HG03378 (cell line): ENCODE data around the gene NPEPPS.
"Not testable (repeated sequence)": the region's sequence is repeated elsewhere in the genome, so short reads cannot be mapped to it uniquely, and the experiment has no call there.

Source experiments
- ATAC-seq: cut with Tn5 transposase; IDR thresholded peaks from one replicate; pipeline ENCODE4 v1.9.1; 2021; ENCODE audit warnings: mild to moderate bottlenecking, moderate library complexity; ENCODE audit not compliant: unreplicated experiment

Gene NPEPPS

GRCh38 chr17:47530557-47531232, at the start of gene NPEPPS:
NPEPPS (plus strand) TSS chr17:47531108; CDS start chr17:47531301, 193 bp downstream.
- ATAC-seq: not testable (repeated sequence)

GRCh38 chr17:47491841-47492212, 39.1 kb upstream of the NPEPPS start:
- ATAC-seq: not testable (repeated sequence)

- not testable (repeated sequence) for ATAC-seq
Measured at GRCh38 chr17:47499074-47499473, 31.8 kb upstream of the NPEPPS start.

- not testable (repeated sequence) for ATAC-seq
Measured at GRCh38 chr17:47499494-47499893, 31.4 kb upstream of the NPEPPS start.

GRCh38 chr17:47500620-47501019, 30.3 kb upstream of the NPEPPS start:
- ATAC-seq: not testable (repeated sequence)

- not testable (repeated sequence) for ATAC-seq
Measured at GRCh38 chr17:47502122-47502731, 28.7 kb upstream of the NPEPPS start.

- not testable (repeated sequence) for ATAC-seq
Measured at GRCh38 chr17:47502776-47503455, 28.0 kb upstream of the NPEPPS start.

- not testable (repeated sequence) for ATAC-seq
Measured at GRCh38 chr17:47511701-47512146, 19.2 kb upstream of the NPEPPS start.

GRCh38 chr17:47513301-47513700, 17.6 kb upstream of the NPEPPS start:
- not testable (repeated sequence) for ATAC-seq

- not testable (repeated sequence) for ATAC-seq
Measured at GRCh38 chr17:47518880-47519279, 12.0 kb upstream of the NPEPPS start.

- not testable (repeated sequence) for ATAC-seq
Measured at GRCh38 chr17:47519365-47519764, 11.5 kb upstream of the NPEPPS start.

GRCh38 chr17:47520279-47520678, 10.6 kb upstream of the NPEPPS start:
- not testable (repeated sequence) for ATAC-seq

- ATAC-seq: not testable (repeated sequence)
Measured at GRCh38 chr17:47521434-47521833, 9.5 kb upstream of the NPEPPS start.

GRCh38 chr17:47522341-47522740, 8.6 kb upstream of the NPEPPS start:
- not testable (repeated sequence) for ATAC-seq

- not testable (repeated sequence) for ATAC-seq
Measured at GRCh38 chr17:47531233-47531820, 419 bp downstream of the NPEPPS start.

GRCh38 chr17:47539085-47539484, 8.2 kb downstream of the NPEPPS start:
- not testable (repeated sequence) for ATAC-seq

- not testable (repeated sequence) for ATAC-seq
Measured at GRCh38 chr17:47541676-47542075, 10.8 kb downstream of the NPEPPS start.

GRCh38 chr17:47544327-47544726, 13.4 kb downstream of the NPEPPS start:
- not testable (repeated sequence) for ATAC-seq

- not testable (repeated sequence) for ATAC-seq
Measured at GRCh38 chr17:47554733-47555132, 23.8 kb downstream of the NPEPPS start.

GRCh38 chr17:47556108-47556507, 25.2 kb downstream of the NPEPPS start:
- not testable (repeated sequence) for ATAC-seq

- ATAC-seq: not testable (repeated sequence)
Measured at GRCh38 chr17:47560517-47561043, 29.7 kb downstream of the NPEPPS start.
